GM23248 (cell line): ENCODE results near the gene SNRPA.

Source experiments
- EZH2 ChIP-seq: fragments of 200-600 bp; sonication (generic); IDR thresholded peaks from 2 replicates; pipeline ENCODE4 v1.6.1; 2018; ENCODE audit warnings: antibody characterized with exemption, mild to moderate bottlenecking; ENCODE audit not compliant: insufficient read depth, poor library complexity, severe bottlenecking
- EZH2phosphoT487 ChIP-seq: fragments of 200-600 bp; sonication (generic); IDR thresholded peaks from 2 replicates; pipeline ENCODE4 v1.6.1; 2018; ENCODE audit warnings: antibody characterized with exemption, moderate library complexity, mild to moderate bottlenecking, low read depth; ENCODE audit not compliant: insufficient read depth

- no peak for TF ChIP-seq EZH2phosphoT487
- no peak for TF ChIP-seq EZH2
Measured at GRCh38 chr19:40763526-40763925, 12.5 kb downstream of the SNRPA start.
